GM18873 (cell line): ENCODE results near the gene CROCC2.

Experiments used
- ATAC-seq: cut with Tn5 transposase; IDR thresholded peaks from one replicate; pipeline ENCODE4 v1.9.1; 2021; ENCODE audit warnings: mild to moderate bottlenecking, moderate library complexity, moderate number of reproducible peaks; ENCODE audit not compliant: unreplicated experiment, low FRiP score

Gene CROCC2

DNA sequence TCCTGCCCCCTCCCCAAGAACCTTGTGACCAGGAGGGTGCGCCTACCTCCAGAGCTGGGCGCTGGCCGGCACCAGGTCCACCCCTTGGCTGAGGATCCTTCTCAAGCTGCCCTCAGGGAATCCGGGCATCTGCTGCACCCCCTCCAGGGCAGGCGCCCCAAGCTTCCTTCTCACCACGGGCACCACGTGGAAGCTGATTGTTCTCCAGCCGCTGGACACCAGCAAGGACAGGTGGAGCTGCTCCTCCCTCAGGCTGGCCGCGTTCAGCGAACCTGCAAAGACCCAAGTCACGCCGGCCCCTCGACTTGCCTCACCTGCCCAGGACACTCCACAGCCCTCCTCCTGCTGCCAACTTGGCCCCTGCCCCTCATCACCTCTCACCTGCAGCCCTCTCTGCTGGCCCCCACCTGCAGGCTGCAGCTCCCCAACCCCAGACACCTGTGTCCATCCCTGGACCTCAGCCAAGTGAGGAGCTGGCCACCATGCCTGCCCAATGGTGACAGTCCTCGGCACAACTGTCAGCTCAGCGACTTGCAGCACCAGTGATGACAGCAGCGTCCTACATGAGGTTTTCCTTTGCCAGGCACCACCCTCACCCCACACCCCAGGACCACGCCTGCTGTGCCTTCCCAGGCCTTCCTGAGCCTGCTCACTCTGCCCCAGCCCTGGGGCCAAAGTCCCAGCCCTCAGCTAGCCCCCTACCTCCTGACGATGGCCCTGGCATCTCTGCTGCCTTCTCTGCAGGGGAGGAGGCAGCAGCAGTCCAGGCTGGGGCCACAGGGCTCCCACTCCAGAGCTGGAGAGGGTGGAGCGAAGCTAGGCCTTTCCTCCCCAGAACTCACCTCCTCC is 14.4 kb upstream of the CROCC2 start:
- ATAC-seq: no peak

DNA sequence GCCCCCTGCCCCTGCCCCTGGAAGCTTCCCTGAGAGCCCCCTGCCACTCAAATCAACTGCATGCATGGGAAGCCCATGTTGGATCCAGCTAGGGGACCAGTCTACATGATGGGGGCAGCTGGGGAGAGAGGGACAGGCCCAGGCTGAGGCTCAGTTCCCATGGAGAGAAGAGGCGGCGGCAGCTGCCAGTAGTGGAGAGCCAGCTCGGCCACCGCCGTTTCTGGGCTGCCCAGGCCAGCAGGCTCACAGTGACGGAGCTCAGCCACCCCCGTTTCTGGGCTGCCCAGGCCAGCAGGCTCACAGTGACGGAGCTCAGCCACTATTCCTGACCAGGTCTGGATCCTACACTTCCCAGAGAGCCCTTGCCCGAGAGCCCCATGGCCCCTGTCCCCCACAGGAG is 13.8 kb upstream of the CROCC2 start:
- ATAC-seq: no peak

DNA sequence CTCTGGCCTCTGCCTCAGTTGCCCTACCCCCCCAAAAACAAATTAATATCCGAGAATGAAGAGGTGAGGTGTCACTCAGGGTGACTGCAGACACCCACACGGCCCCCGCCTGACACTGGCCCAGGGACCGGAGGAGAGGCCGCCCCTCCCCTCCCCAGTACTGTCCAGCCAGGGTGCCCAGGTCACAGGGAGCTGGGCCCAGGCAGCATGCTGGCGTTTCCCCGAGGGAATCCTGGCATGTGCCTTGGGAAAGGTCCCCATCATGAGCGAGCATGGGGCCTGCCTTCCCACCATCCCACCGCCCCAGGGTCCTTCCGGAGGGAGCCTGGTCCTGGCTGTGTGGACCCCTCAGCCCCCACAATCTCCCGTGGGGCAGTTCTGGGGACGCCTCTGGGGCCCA is 13.2 kb upstream of the CROCC2 start:
- ATAC-seq: no peak

DNA sequence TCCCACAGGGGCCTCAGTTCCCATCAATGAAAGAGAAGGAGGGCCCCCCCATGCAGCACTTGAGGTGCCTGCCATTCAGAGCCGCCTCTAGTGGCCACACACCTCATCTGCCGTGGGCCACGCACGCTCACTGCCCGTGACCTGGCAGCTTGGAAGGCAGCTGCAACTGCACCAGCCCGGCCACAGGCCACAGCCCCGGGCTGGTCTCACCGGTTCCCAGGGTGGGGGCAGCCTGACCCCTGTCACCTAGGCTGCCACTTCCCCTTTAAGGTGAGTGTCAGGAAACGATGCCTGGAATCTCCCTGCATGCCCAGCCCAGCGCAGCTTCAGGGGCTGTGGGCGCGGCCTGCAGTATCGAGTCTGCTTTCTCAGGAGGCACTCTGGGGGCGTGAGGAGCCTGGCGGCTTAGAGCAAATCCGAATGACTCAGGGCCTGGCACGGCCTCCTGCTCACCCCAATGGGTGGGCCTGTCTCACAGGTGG is 12.7 kb upstream of the CROCC2 start:
- no peak for ATAC-seq

DNA sequence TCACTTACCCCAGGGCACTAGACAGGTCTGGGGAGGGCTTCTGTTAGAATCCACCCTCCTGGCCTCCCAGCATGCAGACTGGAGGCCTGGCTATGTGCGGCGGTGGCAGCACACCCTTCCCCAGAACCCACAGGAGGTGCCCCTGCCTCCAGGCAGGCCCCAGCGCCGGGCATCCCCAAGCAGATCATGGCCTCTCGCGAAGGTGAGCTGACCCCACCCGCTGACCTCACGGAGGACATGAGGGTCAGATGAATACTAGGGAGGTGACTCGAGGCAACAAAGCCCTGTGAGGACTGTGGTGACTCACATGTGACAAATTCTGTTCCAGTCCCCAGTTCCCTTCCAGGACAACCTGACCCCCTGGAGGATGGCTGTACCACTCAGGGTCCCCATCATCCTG is 12.1 kb upstream of the CROCC2 start:
- ATAC-seq: no peak

DNA sequence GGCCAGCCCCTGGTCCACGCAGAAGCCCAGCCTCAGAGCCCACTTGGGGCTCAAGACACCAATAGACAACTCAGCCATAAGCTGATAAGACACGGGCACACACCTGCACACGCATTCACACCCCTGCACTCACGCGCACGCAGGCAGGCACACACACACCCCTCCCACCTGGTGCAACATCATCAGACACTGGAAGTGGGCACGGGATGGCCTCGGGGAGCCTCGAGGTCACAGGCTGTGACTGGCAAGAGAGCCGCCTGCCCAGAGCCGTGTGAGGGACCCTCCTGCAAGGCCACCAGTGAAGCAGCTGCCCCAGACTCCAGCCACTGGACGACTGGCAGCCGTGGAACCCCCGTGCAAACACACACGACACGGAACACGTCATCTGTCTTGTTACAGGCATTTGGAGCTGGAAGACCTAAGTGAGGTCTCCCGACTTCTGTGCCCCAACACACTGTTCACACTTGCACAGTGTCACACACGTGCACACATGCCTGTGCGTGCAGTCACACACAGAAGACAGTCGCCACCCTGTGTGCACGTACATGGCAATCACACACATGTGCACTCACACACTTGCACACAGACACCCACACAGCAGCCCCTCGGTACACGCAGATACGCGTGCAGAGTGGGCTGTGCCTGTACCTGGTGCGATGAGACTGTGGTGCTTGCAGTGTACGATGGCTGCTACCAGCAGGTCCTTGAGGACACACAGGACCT is 11.1 kb upstream of the CROCC2 start:
- no peak for ATAC-seq

DNA sequence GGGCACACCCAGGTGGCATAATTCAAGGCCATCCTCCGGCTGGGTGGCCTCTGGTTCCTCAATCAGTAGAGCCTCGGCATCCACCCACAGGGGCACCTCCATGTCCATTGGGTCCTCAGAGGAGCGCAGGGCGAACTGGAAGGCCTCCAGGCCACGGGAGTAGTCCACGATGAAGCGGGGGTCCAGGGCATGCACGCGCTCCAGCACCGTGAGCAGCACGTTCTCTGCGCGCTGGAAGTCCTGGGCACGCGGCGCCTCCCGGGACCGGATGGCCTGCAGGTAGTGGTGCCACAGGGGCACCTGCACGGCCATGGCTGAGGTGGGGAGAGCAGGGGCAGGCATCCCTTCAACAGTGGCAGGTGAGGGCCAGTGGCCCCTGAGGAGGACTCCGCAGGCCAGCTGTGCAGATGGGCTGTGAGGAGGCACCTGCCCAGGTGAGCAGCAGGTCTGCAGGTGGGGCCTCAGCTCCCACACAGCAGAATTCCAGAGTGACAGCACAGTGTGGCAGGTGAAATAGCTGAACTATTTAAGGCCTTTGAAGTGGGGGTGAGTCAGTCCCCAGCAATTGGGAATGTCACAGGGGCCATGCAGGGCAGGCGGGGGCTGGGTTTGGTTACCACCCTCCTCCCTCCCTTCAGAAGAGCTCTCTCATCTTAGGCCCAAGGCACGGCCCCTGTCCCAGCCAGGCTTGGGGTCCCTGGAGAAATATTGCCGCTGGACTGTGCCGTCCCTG is 10.3 kb upstream of the CROCC2 start, which contains the start of gene MAB21L4:
MAB21L4 (minus strand) TSS at position 501 of the 733 bp plus-strand sequence; CDS start at position 342, 159 bp downstream.
- ATAC-seq: no peak

DNA sequence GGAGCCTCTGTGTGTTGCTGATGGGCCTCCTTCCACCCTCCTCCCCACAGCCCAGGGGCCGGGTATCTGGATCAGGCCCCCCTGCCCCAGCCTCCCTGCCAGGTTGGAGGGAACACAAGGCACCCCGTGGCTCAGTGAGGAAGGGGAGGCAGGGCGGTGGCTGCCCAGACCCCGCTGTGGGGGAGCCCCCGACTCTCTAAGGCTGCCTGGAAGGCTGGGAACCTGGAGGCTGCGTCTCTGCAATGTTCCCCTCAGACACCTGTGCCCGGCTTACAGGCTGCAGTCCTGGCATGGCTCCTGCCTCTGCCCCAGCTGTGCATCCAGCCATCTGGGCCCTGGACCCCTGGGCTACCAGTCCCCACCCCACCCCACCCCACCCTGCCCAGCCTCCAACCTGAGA is 9.7 kb upstream of the CROCC2 start:
- ATAC-seq: no peak

DNA sequence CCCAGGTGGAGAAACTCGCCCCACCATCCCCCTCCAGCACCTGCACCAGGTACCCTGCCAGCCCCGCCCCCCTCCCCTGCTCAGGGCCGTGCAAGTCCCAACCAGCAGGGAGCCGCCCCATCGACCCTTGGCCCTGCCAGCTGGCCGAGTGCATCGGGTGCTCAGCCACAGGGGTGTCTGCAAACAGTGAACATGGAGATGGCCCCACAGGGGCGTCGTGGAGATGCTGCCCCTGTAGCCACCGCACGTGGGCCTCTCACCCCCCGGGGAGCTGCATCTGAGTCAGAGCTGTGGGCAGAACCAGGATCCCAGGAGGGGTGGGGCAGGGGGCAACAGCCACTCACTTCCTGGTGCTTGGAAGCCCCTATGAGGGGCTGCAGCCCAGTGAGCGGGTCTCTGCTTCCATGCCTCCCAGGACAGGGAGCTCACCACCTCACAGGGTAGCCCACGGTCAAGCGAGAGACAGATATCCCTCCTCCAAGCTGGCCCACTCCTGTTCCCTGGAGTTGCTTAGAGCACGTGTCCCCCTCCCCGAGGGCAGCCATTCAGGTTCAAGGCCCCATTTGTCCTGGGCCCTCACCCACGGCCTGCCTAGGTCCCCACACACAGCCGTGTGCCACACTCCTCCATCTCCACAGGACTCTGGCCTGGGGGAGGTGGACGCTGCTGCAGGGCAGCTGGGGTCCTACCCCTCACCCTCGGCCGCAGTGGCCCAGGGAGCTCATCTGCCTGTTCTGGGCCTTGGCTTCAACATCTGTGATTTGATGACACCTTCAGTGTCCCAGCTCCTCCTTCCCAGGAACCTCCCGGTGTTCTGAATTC is 9.1 kb upstream of the CROCC2 start:
- ATAC-seq: no peak

DNA sequence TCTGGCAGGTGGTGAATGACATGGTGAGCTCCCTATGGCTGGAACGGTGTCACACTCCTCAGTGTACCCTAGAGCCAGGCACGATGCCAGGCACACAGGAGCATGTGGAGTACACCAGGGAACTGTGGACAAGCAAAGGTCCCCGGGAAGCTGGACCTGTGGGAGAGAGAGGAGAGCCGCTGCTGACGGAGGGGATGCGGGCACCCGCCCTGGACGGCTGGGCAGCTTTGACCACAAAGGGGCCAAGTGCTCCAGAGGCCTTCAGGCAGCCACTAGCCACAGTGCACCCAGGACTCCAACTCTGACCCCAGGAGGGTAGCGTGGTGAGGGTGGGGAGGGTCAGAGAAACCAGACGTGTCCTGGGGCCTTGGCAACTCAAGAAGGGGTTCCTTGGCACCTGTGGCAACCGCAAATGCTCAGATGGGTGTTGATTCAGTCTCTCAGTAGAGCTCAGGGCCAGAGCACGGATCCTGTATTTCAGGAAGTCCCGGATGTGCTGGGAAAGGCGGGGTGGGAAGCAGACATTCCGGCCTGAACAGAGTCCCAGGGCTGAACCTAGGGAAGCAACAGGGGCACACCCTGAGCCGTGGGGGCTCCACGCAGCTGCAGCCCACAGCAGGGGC is 7.9 kb upstream of the CROCC2 start:
- no peak for ATAC-seq

DNA sequence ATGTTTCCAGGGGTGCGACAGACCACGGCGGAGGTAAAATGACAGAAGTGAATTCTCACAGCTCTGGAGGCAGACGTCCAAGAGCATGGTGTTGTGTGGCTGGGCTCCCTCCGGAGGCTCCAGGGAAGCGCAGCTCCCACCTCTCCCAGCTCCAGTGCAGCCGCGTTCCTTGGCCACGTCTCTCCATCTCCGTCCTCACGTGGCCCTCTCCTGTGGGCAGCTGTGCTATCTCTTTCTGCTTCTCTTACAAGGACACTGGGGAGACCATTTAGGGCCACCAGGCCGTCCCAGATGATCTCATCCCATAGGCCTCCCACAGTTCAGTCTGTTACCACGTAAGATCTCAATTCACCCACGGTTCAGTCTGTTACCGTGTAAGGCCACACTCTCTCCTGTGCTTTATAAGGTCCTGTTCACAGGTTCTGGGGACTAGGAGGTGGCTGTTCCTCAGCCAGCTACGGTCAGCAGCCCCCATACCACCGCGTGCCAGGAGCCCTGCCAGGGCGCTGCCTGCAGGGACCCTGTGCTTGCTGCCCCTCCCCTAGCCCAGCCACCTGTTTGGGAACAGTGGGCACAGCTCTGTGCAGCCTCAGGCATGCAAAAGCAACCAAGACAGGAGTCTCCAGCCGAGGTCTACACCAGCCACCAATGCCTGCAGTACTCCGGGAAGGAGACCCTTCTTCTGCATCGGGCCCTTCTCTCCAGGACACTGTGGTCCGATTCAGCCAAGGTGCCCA is 7.2 kb upstream of the CROCC2 start:
- ATAC-seq: no peak

DNA sequence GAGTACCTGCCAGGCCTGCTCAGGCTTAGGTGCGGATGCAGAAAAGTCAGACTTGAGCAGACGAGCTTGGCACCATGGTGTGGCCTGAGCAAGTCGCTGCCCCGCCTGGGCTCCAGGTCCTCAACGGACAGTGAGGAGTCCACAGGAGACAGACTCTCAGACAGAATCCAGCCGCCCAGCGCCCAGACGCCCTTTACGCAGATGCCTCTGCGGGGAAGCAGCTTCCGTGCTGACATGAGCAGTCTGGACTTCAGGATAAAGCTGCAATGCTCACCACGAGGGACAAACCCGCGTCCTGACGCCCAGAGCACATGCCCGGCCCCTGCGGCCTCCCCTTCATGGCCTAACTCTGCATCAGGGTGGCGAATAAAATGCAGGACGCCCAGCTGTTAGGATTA is 6.7 kb upstream of the CROCC2 start:
- ATAC-seq: no peak

DNA sequence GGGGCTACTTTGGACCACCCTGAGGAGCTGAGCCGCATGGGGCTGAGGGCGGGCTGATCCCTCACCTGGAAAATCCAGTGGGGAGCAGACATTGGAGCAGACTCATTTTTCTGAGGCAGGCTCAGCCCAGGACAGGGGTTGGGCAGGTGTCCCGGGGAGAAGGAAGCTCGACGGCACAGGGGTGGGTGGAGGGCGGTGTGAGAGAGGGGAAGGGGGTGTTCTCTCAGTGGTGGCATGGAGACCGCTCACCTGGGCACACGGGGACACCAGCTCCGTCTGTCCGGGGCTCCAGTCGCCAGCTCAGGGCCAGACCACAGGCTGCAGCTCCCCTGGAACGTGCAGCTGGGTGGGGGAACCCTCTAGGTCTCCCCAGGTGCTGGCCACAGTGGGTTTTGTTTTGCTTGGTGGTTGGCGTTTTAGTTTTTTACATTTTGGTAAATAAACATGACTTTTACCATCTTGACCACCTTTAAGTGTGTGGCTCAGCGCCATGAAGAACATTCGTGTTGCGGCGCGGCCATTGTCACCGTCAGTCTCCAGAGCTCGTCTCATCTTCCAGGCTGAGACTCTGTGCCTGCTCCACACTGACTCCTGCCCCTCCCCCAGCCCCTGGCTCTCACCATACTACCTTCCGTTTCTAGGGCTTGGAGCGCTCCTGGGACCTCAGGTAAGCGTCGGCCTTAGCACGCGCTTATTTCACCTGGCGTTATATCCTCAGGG is 5.8 kb upstream of the CROCC2 start:
- ATAC-seq: no peak

DNA sequence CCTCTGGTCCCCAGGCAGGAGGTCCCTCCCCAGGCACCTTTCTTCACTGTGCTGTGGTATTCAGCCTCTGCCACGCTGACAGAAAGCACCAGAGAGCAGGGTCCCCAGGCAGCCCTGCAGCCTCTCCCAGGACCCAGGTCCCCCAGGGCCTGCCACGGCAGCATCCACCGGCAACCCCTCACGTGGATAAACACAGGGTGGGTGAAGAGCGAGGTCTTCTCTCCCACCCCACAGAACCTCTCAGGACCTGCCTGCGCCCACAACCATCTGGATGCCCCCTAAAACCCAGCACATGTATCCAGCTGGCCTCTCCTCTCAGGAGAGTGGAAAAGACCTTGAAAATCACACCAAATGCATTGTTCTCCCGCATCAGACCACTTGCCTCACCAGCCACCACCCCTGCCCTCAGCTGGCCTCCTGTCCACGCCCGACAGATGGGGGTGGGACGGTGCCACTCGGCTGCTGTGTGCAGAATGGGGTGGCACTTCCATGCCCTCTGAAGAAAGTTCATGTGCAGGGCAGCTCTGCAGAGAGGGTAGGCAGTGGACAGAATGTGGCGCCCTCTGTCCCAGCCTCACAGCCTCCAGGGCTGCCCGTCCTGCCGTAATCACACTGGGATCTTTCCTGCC is 4.0 kb upstream of the CROCC2 start:
- no peak for ATAC-seq

DNA sequence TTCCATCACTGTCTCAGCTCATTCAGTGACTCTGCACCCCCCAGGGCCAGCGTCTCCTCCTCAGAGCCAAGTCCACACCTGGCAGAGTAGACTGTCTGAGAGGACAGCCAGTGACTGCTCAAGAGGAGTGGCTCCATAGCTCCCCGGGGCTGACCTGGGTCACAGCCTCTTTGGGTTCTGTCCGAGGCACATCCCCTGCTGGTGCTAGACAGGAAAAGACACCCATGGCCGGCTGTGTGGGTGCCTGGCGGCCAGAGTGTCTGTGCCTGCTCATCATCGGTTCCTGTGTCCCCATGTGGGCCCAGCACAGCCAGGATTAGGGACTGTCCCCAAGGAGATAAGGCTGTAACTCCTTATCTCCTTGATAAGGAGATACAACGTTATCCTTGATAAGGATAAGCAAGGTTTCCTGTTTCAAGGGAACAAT is 3.5 kb upstream of the CROCC2 start:
- ATAC-seq: no peak

DNA sequence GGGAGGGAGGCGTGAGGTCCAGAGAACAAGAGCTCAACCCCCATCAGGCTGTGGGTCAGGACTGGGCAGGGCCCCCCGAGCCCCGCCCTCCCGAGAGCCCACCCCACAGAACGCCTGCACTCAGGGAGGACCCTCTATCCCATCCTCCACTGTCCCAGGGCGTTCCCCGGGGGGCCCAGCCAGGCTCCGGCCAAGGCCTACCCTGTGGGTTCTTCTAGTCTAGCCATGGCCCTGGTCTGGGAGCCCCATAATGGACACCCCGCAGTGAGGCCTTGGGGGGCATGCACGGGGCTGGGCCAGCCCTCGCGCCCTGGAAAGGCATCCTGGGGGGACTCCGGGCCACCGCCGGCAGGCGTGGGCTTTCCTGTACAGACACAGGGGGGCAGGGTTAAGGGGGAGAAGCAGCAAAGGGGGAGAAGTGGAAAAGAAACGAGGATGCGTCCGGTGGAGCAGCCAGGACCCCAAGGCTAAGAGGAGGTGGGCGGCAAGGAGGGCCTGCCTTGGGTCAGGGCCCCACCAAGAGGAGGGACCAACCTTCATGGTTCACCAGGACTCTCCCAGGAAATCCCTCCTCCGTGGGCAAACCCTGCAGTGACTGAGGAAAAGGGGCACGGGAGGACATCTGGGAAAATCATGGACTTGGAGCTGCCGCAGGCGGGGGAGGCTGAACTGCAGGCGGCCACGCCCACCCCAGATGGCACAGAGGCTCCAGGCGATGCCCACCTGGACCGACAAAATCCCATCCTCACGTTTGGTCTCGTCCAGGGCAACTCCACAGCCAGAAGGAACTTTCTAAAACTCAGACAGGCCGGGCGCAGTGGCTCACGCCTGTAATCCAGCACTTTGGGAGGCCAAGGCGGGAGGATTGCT is 2.7 kb upstream of the CROCC2 start:
- no peak for ATAC-seq
